ENCODE measurements around the gene YY1. TPM values are rescaled to one million over a fixed set of nuclear protein-coding genes. Genes with fewer than 3 reads are reported as not detected.

The YY1 gene
- total RNA-seq, 1 donor from 2014 or later: 70.0 TPM

- peaks cover 6% of the 10 kb centered on the region for H3K4me1 Mint-ChIP-seq (ENCODE audit: low read depth)
These were observed 45.3 kb upstream of the YY1 start for GRCh38 chr14:100193417-100194357.

GRCh38 chr14:100199240-100199860 lies 39.6 kb upstream of the YY1 start:
- H3K36me3 Mint-ChIP-seq (ENCODE audit: low read depth): no peaks in the 10 kb centered on the region
- H3K4me1 Mint-ChIP-seq (ENCODE audit: low read depth): no peaks in the 10 kb centered on the region
- no peaks in the 10 kb centered on the region for H3K9me3 Mint-ChIP-seq (ENCODE audit: low read depth)
- no peak for DNase-seq (ENCODE audit: low spot score)
- no peak overlapping the region for H3K27ac Mint-ChIP-seq (ENCODE audit: unreplicated experiment)
- no peak for TF ChIP-seq CTCF (IDR thresholded peaks at IDR 0.05)
- no peak overlapping the region for H3K4me3 Mint-ChIP-seq (ENCODE audit: unreplicated experiment)
- no peaks in the 10 kb centered on the region for H3K27me3 Mint-ChIP-seq (ENCODE audit: low read depth)

More at GRCh38 chr14:100193417-100194357, 45.3 kb upstream of the YY1 start:
- no peak for DNase-seq (ENCODE audit: low spot score)
- Mint-ChIP-seq H3K9me3 (ENCODE audit: low read depth) (no peaks in the 10 kb centered on the region), H3K27me3 (ENCODE audit: low read depth) (no peaks in the 10 kb centered on the region), H3K36me3 (ENCODE audit: low read depth) (no peaks in the 10 kb centered on the region), H3K27ac (ENCODE audit: unreplicated experiment) (peak overlapping the region; percentile 75), H3K4me3 (ENCODE audit: unreplicated experiment) (peak overlapping the region; percentile 73)
- no peak for TF ChIP-seq CTCF (IDR thresholded peaks at IDR 0.05)

- Mint-ChIP-seq H3K36me3 (ENCODE audit: low read depth) (no peaks in the 10 kb centered on the region), H3K4me3 (ENCODE audit: unreplicated experiment) (no peak overlapping the region), H3K27me3 (ENCODE audit: low read depth) (no peaks in the 10 kb centered on the region), H3K4me1 (ENCODE audit: low read depth) (no peaks in the 10 kb centered on the region), H3K9me3 (ENCODE audit: low read depth) (no peaks in the 10 kb centered on the region), H3K27ac (ENCODE audit: unreplicated experiment) (no peak overlapping the region)
- DNase-seq (ENCODE audit: low spot score): no peak
- TF ChIP-seq CTCF (IDR thresholded peaks at IDR 0.05): no peak
These were observed 38.6 kb upstream of the YY1 start for GRCh38 chr14:100200311-100200710.

- no peak for DNase-seq (ENCODE audit: low spot score)
- no peak for TF ChIP-seq CTCF (IDR thresholded peaks at IDR 0.05)
- H3K4me1 Mint-ChIP-seq (ENCODE audit: low read depth): no peaks in the 10 kb centered on the region
- H3K36me3 Mint-ChIP-seq (ENCODE audit: low read depth): no peaks in the 10 kb centered on the region
- no peak overlapping the region for H3K27ac Mint-ChIP-seq (ENCODE audit: unreplicated experiment)
- no peaks in the 10 kb centered on the region for H3K9me3 Mint-ChIP-seq (ENCODE audit: low read depth)
- H3K4me3 Mint-ChIP-seq (ENCODE audit: unreplicated experiment): no peak overlapping the region
- H3K27me3 Mint-ChIP-seq (ENCODE audit: low read depth): no peaks in the 10 kb centered on the region
These were observed 37.2 kb upstream of the YY1 start for GRCh38 chr14:100201701-100202100.

GRCh38 chr14:100202712-100203111 lies 36.2 kb upstream of the YY1 start:
- no peak for TF ChIP-seq CTCF (IDR thresholded peaks at IDR 0.05)
- Mint-ChIP-seq H3K4me3 (ENCODE audit: unreplicated experiment) (no peak overlapping the region), H3K36me3 (ENCODE audit: low read depth) (peaks cover 4% of the 10 kb centered on the region), H3K27me3 (ENCODE audit: low read depth) (no peaks in the 10 kb centered on the region), H3K9me3 (ENCODE audit: low read depth) (no peaks in the 10 kb centered on the region), H3K27ac (ENCODE audit: unreplicated experiment) (no peak overlapping the region), H3K4me1 (ENCODE audit: low read depth) (no peaks in the 10 kb centered on the region)
- DNase-seq (ENCODE audit: low spot score): no peak

Data from chondrocyte (in vitro differentiated cells).